AG04450 (cell line): ENCODE data around the gene GTF2E1. TPM values are rescaled to one million over a fixed set of nuclear protein-coding genes. Genes with fewer than 3 reads are reported as not detected.
"Not testable (repeated sequence)": the region's sequence is repeated elsewhere in the genome, so short reads cannot be mapped to it uniquely, and the experiment has no call there.

ENCODE experiments used
- CTCF ChIA-PET: fragments of 300-600, 350-600 bp; formaldehyde crosslinking; extraction: SDS; loops from one replicate; lab custom pipeline; 2022; ENCODE audit warnings: antibody characterized with exemption, inconsistent platforms; lab: Charles Lee
- POLR2A ChIA-PET: fragments of 350-600 bp; formaldehyde crosslinking; extraction: SDS; loops from one replicate; lab custom pipeline; 2021; ENCODE audit warnings: antibody characterized with exemption, inconsistent platforms; lab: Yijun Ruan, JAX
- DNase-seq: peaks from one replicate; pipeline ENCODE4 v3.0.0-alpha.2; 2011; ENCODE audit warnings: low read depth, low spot score
- H3K27ac ChIP-seq: one replicate; pipeline ENCODE4 v1.5.1; 2012; ENCODE audit warnings: low read depth, low read length, control low read depth
- H3K27me3 ChIP-seq: one replicate; pipeline ENCODE4 v1.6.0; 2012; ENCODE audit warnings: low read length; ENCODE audit not compliant: control insufficient read depth, insufficient read depth
- H3K4me3 ChIP-seq: 2 replicates; pipeline ENCODE4 v1.5.1; 2011; ENCODE audit warnings: mild to moderate bottlenecking, low read depth, low read length, control low read depth
- H3K9me3 ChIP-seq: 2 replicates; pipeline ENCODE4 v1.5.1; 2012; ENCODE audit warnings: low read length; ENCODE audit not compliant: control insufficient read depth, insufficient read depth
- CTCF ChIP-seq: IDR thresholded peaks from 2 replicates; pipeline ENCODE4 v1.5.1; 2011; ENCODE audit warnings: low read depth, low read length, control low read depth, inconsistent platforms
- polyA plus RNA-seq: library from polyadenylated mRNA; depleted of rRNA; stranded (reverse); fragments of >200 nt; gene quantifications from 2 replicates; pipeline ENCODE4 v1.2.3, GENCODE V29; 2011

Gene GTF2E1
- polyA plus RNA-seq, 1 experiment: 15.5 TPM

GRCh38 chr3:120706950-120707349 is 35.6 kb upstream of the GTF2E1 start:
- H3K4me3 ChIP-seq: no peak overlapping the region
- CTCF ChIA-PET: interaction anchor here (0.5 to 1.1 kb wide), 2 partner anchors 11 to 139 kb away, joined by 3 to 4 read pairs; no protein-coding TSS in a partner anchor
- no peaks in the 10 kb centered on the region for H3K9me3 ChIP-seq
- POLR2A ChIA-PET: interaction anchor here (0.6 to 1.1 kb wide), 2 partner anchors 111 to 840 kb away, joined by 3 read pairs; partner anchors contain the start of gene NDUFB4
- TF ChIP-seq CTCF: no peak
- no peak overlapping the region for H3K27ac ChIP-seq
- H3K27me3 ChIP-seq: no peaks in the 10 kb centered on the region
- no peak for DNase-seq

- ChIA-PET POLR2A (no interaction called here), CTCF (no interaction called here)
- Histone ChIP-seq H3K4me3 (no peak overlapping the region), H3K27ac (no peak overlapping the region), H3K9me3 (no peaks in the 10 kb centered on the region), H3K27me3 (no peaks in the 10 kb centered on the region)
- no peak for TF ChIP-seq CTCF
- no peak for DNase-seq
These were observed 34.1 kb upstream of the GTF2E1 start for GRCh38 chr3:120708408-120708807.

- no peak overlapping the region for H3K27ac ChIP-seq
- ChIA-PET POLR2A (no interaction called here), CTCF (no interaction called here)
- no peak for TF ChIP-seq CTCF
- no peaks in the 10 kb centered on the region for H3K9me3 ChIP-seq
- no peak overlapping the region for H3K4me3 ChIP-seq
- DNase-seq: no peak
- H3K27me3 ChIP-seq: no peaks in the 10 kb centered on the region
These were observed 32.2 kb upstream of the GTF2E1 start for GRCh38 chr3:120710369-120710768.

GRCh38 chr3:120713262-120713661 is 29.3 kb upstream of the GTF2E1 start:
- H3K27me3 ChIP-seq: no peaks in the 10 kb centered on the region
- ChIA-PET CTCF (no interaction called here), POLR2A (no interaction called here)
- DNase-seq: no peak
- H3K9me3 ChIP-seq: no peaks in the 10 kb centered on the region
- no peak overlapping the region for H3K27ac ChIP-seq
- H3K4me3 ChIP-seq: no peak overlapping the region
- TF ChIP-seq CTCF: no peak

- POLR2A ChIA-PET, H3K27me3 ChIP-seq, H3K27ac ChIP-seq, H3K9me3 ChIP-seq, DNase-seq: not testable (repeated sequence)
- CTCF ChIA-PET: interaction anchor here (0.6 to 1.3 kb wide), 2 partner anchors 105 to 160 kb away, joined by 3 to 4 read pairs; no protein-coding TSS in a partner anchor
- H3K4me3 ChIP-seq: peak overlapping the region; percentile 20; the same call in 1 of the 2 replicates
These were observed 23.2 kb upstream of the GTF2E1 start for GRCh38 chr3:120719167-120719834.
